ENCODE data around the gene PAK4.
"Not testable (repeated sequence)": the region's sequence is repeated elsewhere in the genome, so short reads cannot be mapped to it uniquely, and the experiment has no call there.

Gene PAK4

GRCh38 chr19:39100500-39101166 lies 25.0 kb upstream of the PAK4 start:
- DNase-seq: no peak

- no peak for DNase-seq
Observed at GRCh38 chr19:39103151-39103550, 22.4 kb upstream of the PAK4 start.

GRCh38 chr19:39104186-39104596 lies 21.4 kb upstream of the PAK4 start:
- no peak for DNase-seq

GRCh38 chr19:39106194-39106593 lies 19.4 kb upstream of the PAK4 start:
- DNase-seq: no peak

GRCh38 chr19:39109641-39110040 lies 15.9 kb upstream of the PAK4 start:
- no peak for DNase-seq

GRCh38 chr19:39110263-39110967 lies 15.2 kb upstream of the PAK4 start:
- DNase-seq: peak; percentile 72

GRCh38 chr19:39111593-39112199 lies 13.9 kb upstream of the PAK4 start:
- DNase-seq: no peak

GRCh38 chr19:39112338-39112890 lies 13.2 kb upstream of the PAK4 start:
- DNase-seq: no peak

- no peak for DNase-seq
Observed at GRCh38 chr19:39113199-39113598, 12.4 kb upstream of the PAK4 start.

- DNase-seq: no peak
Observed at GRCh38 chr19:39115105-39115847, 10.3 kb upstream of the PAK4 start.

GRCh38 chr19:39117023-39117422 lies 8.6 kb upstream of the PAK4 start:
- not testable (repeated sequence) for DNase-seq

- no peak for DNase-seq
Observed at GRCh38 chr19:39119830-39120229, 5.8 kb upstream of the PAK4 start.

GRCh38 chr19:39122934-39123731 lies 2.5 kb upstream of the PAK4 start:
- no peak for DNase-seq

- no peak for DNase-seq
Observed at GRCh38 chr19:39124136-39124764, 1.3 kb upstream of the PAK4 start.

- DNase-seq: no peak
Observed at GRCh38 chr19:39125199-39125553, 410 bp upstream of the PAK4 start.

- no peak for DNase-seq
Observed at GRCh38 chr19:39126312-39127187, 964 bp downstream of the PAK4 start.

GRCh38 chr19:39127812-39128515 lies 2.4 kb downstream of the PAK4 start:
- DNase-seq: no peak

GRCh38 chr19:39128516-39129079 lies 3.0 kb downstream of the PAK4 start:
- no peak for DNase-seq

GRCh38 chr19:39129116-39129515 lies 3.5 kb downstream of the PAK4 start:
- DNase-seq: no peak

All from CD4-positive, alpha-beta T cell treated with Interleukin-12 subunit alpha and Interleukin-12 subunit beta, for 1 hour (primary cell).